Measurements from ENCODE around the gene SLC7A6OS. TPM values are rescaled to one million over a fixed set of nuclear protein-coding genes. Genes with fewer than 3 reads are reported as not detected.

The SLC7A6OS gene
- total RNA-seq, 1 experiment from 2014 or later, result 16.0 TPM

- peak; percentile 90 for ATAC-seq
- TF ChIP-seq POLR2AphosphoS5 (IDR thresholded peaks at IDR 0.05; ENCODE audit: low read depth, low read length), result peak; percentile 64
- no peak for TF ChIP-seq TCF7L2 (IDR thresholded peaks at IDR 0.05; ENCODE audit: low read depth, low read length)
- no peak for TF ChIP-seq REST (IDR thresholded peaks at IDR 0.05; ENCODE audit: insufficient read depth in 1 of 2, low read depth in 2 of 2, low read length in 1 of 2)
- TF ChIP-seq SIN3A (IDR thresholded peaks at IDR 0.05; ENCODE audit: borderline replicate concordance, insufficient read depth, low read depth, low read length), result 0 out of 2 replicates have a peak, but pooled peaks have one; percentile 40
- peak; percentile 78 for TF ChIP-seq CTCF (IDR thresholded peaks at IDR 0.05)
- TSS peak; percentile 81 for BruUV-seq (replicated peaks)
- H3K4me1 ChIP-seq (ENCODE audit: control insufficient read depth, insufficient read depth, low read length), result peaks cover 17% of the 10 kb centered on the region
- POLR2A ChIA-PET, result interaction anchor here (0.6 kb wide), 1 partner anchor 65 kb away, joined by 3 read pairs; no protein-coding TSS in a partner anchor
- H3K36me3 ChIP-seq (ENCODE audit: control insufficient read depth, insufficient read depth, low read length), result no peaks in the 10 kb centered on the region; the same call in 1 of the 2 replicates
- H3K4me3 ChIP-seq (ENCODE audit: low read depth in 2 of 2, low read length in 2 of 2), result peak within 1 kb of the TSS; percentile 76 to 83
- no peaks in the 10 kb centered on the region for H3K27me3 ChIP-seq (ENCODE audit: control insufficient read depth, insufficient read depth, low read length)
- no peak for DNase-seq (ENCODE audit: low read depth, low spot score)
- CTCF ChIA-PET, result interaction anchor here (0.6 to 1.3 kb wide), 7 partner anchors 15 to 71 kb away, joined by 3 to 5 read pairs (median 3); no protein-coding TSS in a partner anchor
- in situ Hi-C loops (cut with HindIII; ENCODE audit: low pct_unique_long_range_greater_than_20kb, low sequenced_read_pairs), result no loop called here
- peak within 1 kb of the TSS; percentile 84 for H3K27ac ChIP-seq (ENCODE audit: low read length)
- intact Hi-C loops (cut with micrococcal nuclease; ENCODE audit: unreplicated experiment), result loop anchor here (5.0 kb wide), 1 partner anchor 63 kb away; no protein-coding TSS in a partner anchor
- H3K9me3 ChIP-seq (ENCODE audit: control insufficient read depth, insufficient read depth, low read depth, low read length), result no peaks in the 10 kb centered on the region
Measured at GRCh38 chr16:68264128-68265077, 46.3 kb downstream of the SLC7A6OS start, which contains the start of gene SLC7A6. TSS of gene SLC7A6 (plus strand) at chr16:68264526. CDS start at chr16:68274727, 10,201 bp downstream.

- Histone ChIP-seq H3K27me3 (ENCODE audit: control insufficient read depth, insufficient read depth, low read length) (no peaks in the 10 kb centered on the region), H3K4me1 (ENCODE audit: control insufficient read depth, insufficient read depth, low read length) (peaks cover 17% of the 10 kb centered on the region), H3K4me3 (ENCODE audit: low read depth in 2 of 2, low read length in 2 of 2) (peak overlapping the region; percentile 57 to 76), H3K9me3 (ENCODE audit: control insufficient read depth, insufficient read depth, low read depth, low read length) (no peaks in the 10 kb centered on the region), H3K27ac (ENCODE audit: low read length) (peak overlapping the region; percentile 83), H3K36me3 (ENCODE audit: control insufficient read depth, insufficient read depth, low read length) (no peaks in the 10 kb centered on the region; the same call in 1 of the 2 replicates)
- ATAC-seq (no peak), DNase-seq (ENCODE audit: low read depth, low spot score) (no peak)
- in situ Hi-C loops (cut with HindIII; ENCODE audit: low pct_unique_long_range_greater_than_20kb, low sequenced_read_pairs) (no loop called here), intact Hi-C loops (cut with micrococcal nuclease; ENCODE audit: unreplicated experiment) (loop anchor here (5.0 kb wide), 1 partner anchor 64 kb away; no protein-coding TSS in a partner anchor)
- ChIA-PET CTCF (interaction anchor here (0.7 to 1.3 kb wide), 6 partner anchors 16 to 64 kb away, joined by 3 to 10 read pairs (median 4); no protein-coding TSS in a partner anchor), POLR2A (interaction anchor here (0.5 to 0.7 kb wide), 2 partner anchors 10 to 54 kb away, joined by 3 to 14 read pairs; no protein-coding TSS in a partner anchor)
- TF ChIP-seq POLR2AphosphoS5 (IDR thresholded peaks at IDR 0.05; ENCODE audit: low read depth, low read length) (no peak), TCF7L2 (IDR thresholded peaks at IDR 0.05; ENCODE audit: low read depth, low read length) (no peak), SIN3A (IDR thresholded peaks at IDR 0.05; ENCODE audit: borderline replicate concordance, insufficient read depth, low read depth, low read length) (no peak), CTCF (IDR thresholded peaks at IDR 0.05) (no peak), REST (IDR thresholded peaks at IDR 0.05; ENCODE audit: insufficient read depth in 1 of 2, low read depth in 2 of 2, low read length in 1 of 2) (no peak)
- BruUV-seq (replicated peaks), result no TSS peak
Measured at GRCh38 chr16:68263559-68264127, 47.1 kb downstream of the SLC7A6OS start.
